Epithelial cell of esophagus (primary cell): ENCODE data around the gene GABRA1.

Source experiments
- DNase-seq: peaks from one replicate; pipeline ENCODE4 v3.0.0; 2010; ENCODE audit warnings: low read depth
- H3K4me3 ChIP-seq: 2 replicates; pipeline ENCODE4 v1.5.1; 2011; ENCODE audit warnings: mild to moderate bottlenecking, low read length, control low read depth
- CTCF ChIP-seq: IDR thresholded peaks from 2 replicates; pipeline ENCODE4 v1.5.1; 2011; ENCODE audit warnings: low read depth, mild to moderate bottlenecking, low read length, control low read depth, inconsistent platforms; ENCODE audit not compliant: insufficient read depth; ENCODE audit errors: missing control alignments

GABRA1 gene

GRCh38 chr5:161899590-161899989, 51.7 kb downstream of the GABRA1 start:
- TF ChIP-seq CTCF = no peak
- no peak overlapping the region for H3K4me3 ChIP-seq
- DNase-seq = no peak

DNA sequence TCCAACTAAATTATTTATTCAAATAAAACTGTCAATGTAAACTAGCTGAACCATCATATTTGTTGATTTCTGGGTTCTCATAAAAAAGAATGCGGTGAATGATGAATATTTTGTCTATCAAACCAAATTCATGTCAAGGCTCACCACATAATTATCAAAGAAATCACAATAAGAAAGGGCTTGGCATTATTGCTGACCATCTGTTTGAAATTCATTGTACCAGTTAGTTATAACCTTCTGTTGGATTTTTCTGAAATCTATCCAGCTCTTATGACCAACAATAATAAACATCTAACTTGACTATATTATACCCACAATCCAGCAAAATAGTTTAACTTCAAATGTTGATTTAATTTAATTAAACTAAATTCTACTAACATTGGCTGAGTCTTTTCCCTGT, 53.1 kb downstream of the GABRA1 start:
- H3K4me3 ChIP-seq = no peak overlapping the region
- no peak for TF ChIP-seq CTCF
- no peak for DNase-seq

GRCh38 chr5:161921781-161922180, 73.9 kb downstream of the GABRA1 start:
- no peak for DNase-seq
- no peak overlapping the region for H3K4me3 ChIP-seq
- TF ChIP-seq CTCF = no peak

DNA sequence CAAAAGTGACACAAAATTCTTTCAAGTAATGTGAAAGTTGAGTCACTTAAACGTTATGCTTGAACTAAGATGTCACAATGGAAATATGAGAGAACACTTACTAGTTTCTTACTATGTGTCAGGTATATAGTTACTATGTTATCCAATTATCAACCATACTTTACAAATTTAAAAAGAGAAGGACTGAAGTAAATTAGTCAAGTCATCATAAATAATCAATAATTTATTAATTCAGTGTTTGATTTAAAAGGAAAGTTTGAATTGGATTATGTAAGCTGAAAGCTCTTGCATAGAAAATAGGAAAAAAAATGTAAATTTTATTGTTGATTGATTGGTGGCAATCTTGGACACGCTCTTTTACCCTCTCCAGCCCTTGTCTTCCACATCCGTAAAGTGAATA, 76.3 kb downstream of the GABRA1 start:
- H3K4me3 ChIP-seq = no peak overlapping the region
- DNase-seq = no peak
- no peak for TF ChIP-seq CTCF

GRCh38 chr5:161925960-161926359, 78.0 kb downstream of the GABRA1 start:
- no peak overlapping the region for H3K4me3 ChIP-seq
- no peak for TF ChIP-seq CTCF
- DNase-seq = no peak

GRCh38 chr5:161934486-161934885, 86.6 kb downstream of the GABRA1 start:
- no peak for DNase-seq
- no peak overlapping the region for H3K4me3 ChIP-seq
- TF ChIP-seq CTCF = no peak

DNA sequence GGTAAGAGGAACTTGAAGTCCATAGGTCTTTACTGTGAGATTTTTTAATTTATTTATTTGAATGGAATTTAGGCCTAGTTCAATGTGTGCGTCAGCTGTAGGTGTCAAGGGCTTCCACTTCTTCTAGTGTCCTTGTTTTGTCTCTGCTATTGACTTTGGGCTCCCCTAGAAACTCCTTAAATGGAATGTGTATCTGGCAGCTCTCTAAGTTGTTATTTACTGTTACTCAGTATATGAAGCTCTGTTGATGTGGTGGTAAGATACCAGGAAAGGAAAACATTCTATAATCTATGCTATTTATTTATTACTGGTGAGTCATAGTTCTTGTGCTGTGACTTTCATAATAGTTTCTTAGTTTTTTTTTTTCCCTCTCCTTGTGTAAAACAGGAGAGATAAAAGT, 97.1 kb downstream of the GABRA1 start:
- TF ChIP-seq CTCF = no peak
- DNase-seq = no peak

More for the DNA sequence above, 97.1 kb downstream of the GABRA1 start:
- no peak overlapping the region for H3K4me3 ChIP-seq
